Stimulated activated CD4-positive, alpha-beta T cell treated with anti-CD3 and anti-CD28 coated beads, TNF-alpha, amount 100 ng/mL, for 1 hour (primary cell): ENCODE results near the gene C3orf49.

Source experiments
- DNase-seq, 3 donors: peaks; one replicate each; pipeline ENCODE4 v3.0.0-alpha.2; 2020; ENCODE audit warnings: low read depth in 3 of 3, low spot score in 1 of 3

The C3orf49 gene

GRCh38 chr3:63819151-63819398 lies at the start of gene C3orf49:
Gene C3orf49, plus strand, starts transcription at chr3:63819299. Its CDS starts 173 bp downstream, at chr3:63819472.
- no peak for DNase-seq

GRCh38 chr3:63774781-63775180 lies 44.3 kb upstream of the C3orf49 start:
- no peak for DNase-seq

- DNase-seq: no peak
Observed at GRCh38 chr3:63779227-63779626, 39.9 kb upstream of the C3orf49 start.

GRCh38 chr3:63791974-63792373 lies 27.1 kb upstream of the C3orf49 start:
- DNase-seq: no peak

GRCh38 chr3:63795438-63795837 lies 23.7 kb upstream of the C3orf49 start:
- no peak for DNase-seq

- DNase-seq: no peak
Observed at GRCh38 chr3:63798544-63798943, 20.6 kb upstream of the C3orf49 start.

GRCh38 chr3:63798949-63799348 lies 20.1 kb upstream of the C3orf49 start:
- DNase-seq: no peak

- no peak for DNase-seq
Observed at GRCh38 chr3:63800097-63800496, 19.0 kb upstream of the C3orf49 start.

- no peak for DNase-seq
Observed at GRCh38 chr3:63803911-63804310, 15.2 kb upstream of the C3orf49 start.

- DNase-seq: no peak
Observed at GRCh38 chr3:63807961-63808565, 11.0 kb upstream of the C3orf49 start.

- no peak for DNase-seq
Observed at GRCh38 chr3:63808633-63809032, 10.5 kb upstream of the C3orf49 start.

- DNase-seq: no peak
Observed at GRCh38 chr3:63809607-63810006, 9.5 kb upstream of the C3orf49 start.

GRCh38 chr3:63814237-63814636 lies 4.9 kb upstream of the C3orf49 start:
- no peak for DNase-seq

- no peak for DNase-seq
Observed at GRCh38 chr3:63817225-63817624, 1.9 kb upstream of the C3orf49 start.

- DNase-seq: peak; percentile 13 to 37 (median 19)
Observed at GRCh38 chr3:63818282-63819150, 583 bp upstream of the C3orf49 start.

- no peak for DNase-seq
Observed at GRCh38 chr3:63824309-63824708, 5.2 kb downstream of the C3orf49 start.

- no peak for DNase-seq
Observed at GRCh38 chr3:63830526-63830925, 11.4 kb downstream of the C3orf49 start.

- DNase-seq: no peak
Observed at GRCh38 chr3:63832395-63832794, 13.3 kb downstream of the C3orf49 start.

- DNase-seq: no peak
Observed at GRCh38 chr3:63841704-63842103, 22.6 kb downstream of the C3orf49 start.

GRCh38 chr3:63842127-63842526 lies 23.0 kb downstream of the C3orf49 start:
- DNase-seq: no peak

- no peak for DNase-seq
Observed at GRCh38 chr3:63845215-63845614, 26.1 kb downstream of the C3orf49 start.

GRCh38 chr3:63847718-63848450 lies 28.8 kb downstream of the C3orf49 start:
- no peak for DNase-seq
